CD4-positive, CD25-positive, alpha-beta regulatory T cell (primary cell): ENCODE results near the gene STAB2. TPM values are rescaled to one million over a fixed set of nuclear protein-coding genes. Genes with fewer than 3 reads are reported as not detected.

ENCODE experiments used
- ATAC-seq, 2 donors: fragments of 150-1000 bp; cut with Tn5 transposase; one replicate each; pipeline ENCODE4 v1.10.0; 2021; ENCODE audit warnings: low read depth in 2 of 2, moderate number of reproducible peaks in 2 of 2, moderate library complexity in 1 of 2
- DNase-seq, 3 donors: peaks; one replicate each; pipeline versions ENCODE4 v3.0.0 to v3.0.0-alpha.2; 2012 to 2022; ENCODE audit warnings: mixed read lengths in 1 of 3
- H3K27ac ChIP-seq: one replicate; pipeline ENCODE4 v1.7.0; 2013; ENCODE audit warnings: mild to moderate bottlenecking, low read length; ENCODE audit not compliant: insufficient read depth, poor library complexity, severe bottlenecking
- H3K27me3 ChIP-seq: one replicate; pipeline ENCODE4 v1.7.0; 2013; ENCODE audit warnings: low read length; ENCODE audit not compliant: control insufficient read depth, insufficient read depth
- H3K36me3 ChIP-seq: one replicate; pipeline ENCODE4 v1.7.0; 2013; ENCODE audit warnings: mild to moderate bottlenecking, low read length, moderate library complexity; ENCODE audit not compliant: control insufficient read depth, insufficient read depth
- H3K4me1 ChIP-seq: 2 replicates; pipeline ENCODE4 v1.7.0; 2013; ENCODE audit warnings: mild to moderate bottlenecking, low read length; ENCODE audit not compliant: insufficient read depth, control insufficient read depth, poor library complexity, severe bottlenecking
- H3K4me3 ChIP-seq: one replicate; pipeline ENCODE4 v1.7.0; 2013; ENCODE audit warnings: low read depth, mild to moderate bottlenecking, low read length, moderate library complexity
- H3K9me3 ChIP-seq, 2 experiments: 1 replicate in 1 of 2; 2 replicates in 1 of 2; pipeline ENCODE4 v1.7.0; 2013; ENCODE audit warnings: low read length in 2 of 2, mild to moderate bottlenecking in 1 of 2, moderate library complexity in 1 of 2; ENCODE audit not compliant: control insufficient read depth in 2 of 2
- H3K27ac Mint-ChIP-seq, 3 donors: one replicate each; pipeline ENCODE4 v1.8.0; 2020 to 2022; ENCODE audit warnings: mild to moderate bottlenecking in 3 of 3, mixed read lengths in 3 of 3, moderate library complexity in 2 of 3
- H3K27me3 Mint-ChIP-seq: one replicate; pipeline ENCODE4 v1.8.0; 2022; ENCODE audit warnings: mild to moderate bottlenecking, mixed read lengths
- H3K36me3 Mint-ChIP-seq: one replicate; pipeline ENCODE4 v1.8.0; 2020; ENCODE audit warnings: mixed read lengths
- H3K4me1 Mint-ChIP-seq, 4 donors: one replicate each; pipeline ENCODE4 v1.8.0; 2020 to 2022; ENCODE audit warnings: mixed read lengths in 4 of 4, mild to moderate bottlenecking in 1 of 4
- H3K4me3 Mint-ChIP-seq, 4 donors: one replicate each; pipeline ENCODE4 v1.8.0; 2020 to 2022; ENCODE audit warnings: mild to moderate bottlenecking in 4 of 4, mixed read lengths in 4 of 4, moderate library complexity in 3 of 4
- H3K9me3 Mint-ChIP-seq, 7 donors: one replicate each; pipeline ENCODE4 v1.8.0; 2020 to 2022; ENCODE audit warnings: mixed read lengths in 7 of 7, mild to moderate bottlenecking in 3 of 7, moderate library complexity in 2 of 7
- polyA plus RNA-seq, 4 donors: library from polyadenylated mRNA; unstranded; fragments of 300-500 nt; fragmentation: Illumina TruSeq; gene quantifications; one replicate each; pipeline ENCODE4 v1.2.3, GENCODE V29; 2021
- total RNA-seq: library from RNA; stranded (reverse); gene quantifications from one replicate; pipeline ENCODE4 v1.2.3, GENCODE V29; 2022

STAB2 gene
- total and polyA plus RNA-seq, 5 donors from 2014 or later: not detected

GRCh38 chr12:103705098-103705497, 118.0 kb downstream of the STAB2 start:
- Histone ChIP-seq H3K9me3 (no peaks in the 10 kb centered on the region), H3K27ac (no peak overlapping the region), H3K4me1 (no peaks in the 10 kb centered on the region), H3K36me3 (no peaks in the 10 kb centered on the region), H3K27me3 (no peaks in the 10 kb centered on the region), H3K4me3 (no peak overlapping the region)
- Mint-ChIP-seq H3K27me3 (peaks cover 4% of the 10 kb centered on the region), H3K9me3 (peaks cover 0 to 3% (median 0%) of the 10 kb centered on the region in 7 donors), H3K36me3 (no peaks in the 10 kb centered on the region), H3K27ac (no peak overlapping the region), H3K4me1 (no peaks in the 10 kb centered on the region), H3K4me3 (no peak overlapping the region)
- DNase-seq: no peak
- ATAC-seq: no peak

- H3K4me1 Mint-ChIP-seq: no peaks in the 10 kb centered on the region
- H3K9me3 Mint-ChIP-seq: peaks cover 0 to 3% (median 0%) of the 10 kb centered on the region in 7 donors
- H3K36me3 Mint-ChIP-seq: no peaks in the 10 kb centered on the region
- Histone ChIP-seq H3K9me3 (no peaks in the 10 kb centered on the region), H3K36me3 (no peaks in the 10 kb centered on the region), H3K4me3 (no peak overlapping the region), H3K27me3 (no peaks in the 10 kb centered on the region), H3K4me1 (no peaks in the 10 kb centered on the region), H3K27ac (no peak overlapping the region)
- DNase-seq (no peak), ATAC-seq (no peak)
- H3K4me3 Mint-ChIP-seq: no peak overlapping the region
- H3K27me3 Mint-ChIP-seq: peaks cover 4% of the 10 kb centered on the region
- H3K27ac Mint-ChIP-seq: no peak overlapping the region
Measured at GRCh38 chr12:103705927-103706326, 118.9 kb downstream of the STAB2 start.

- H3K27ac Mint-ChIP-seq: no peak overlapping the region
- H3K9me3 ChIP-seq: no peaks in the 10 kb centered on the region
- no peaks in the 10 kb centered on the region for H3K36me3 ChIP-seq
- H3K27me3 ChIP-seq: no peaks in the 10 kb centered on the region
- no peaks in the 10 kb centered on the region for H3K36me3 Mint-ChIP-seq
- no peak overlapping the region for H3K4me3 ChIP-seq
- no peak for DNase-seq
- peaks cover 4% of the 10 kb centered on the region for H3K27me3 Mint-ChIP-seq
- H3K4me1 ChIP-seq: no peaks in the 10 kb centered on the region
- peaks cover 0 to 3% (median 0%) of the 10 kb centered on the region in 7 donors for H3K9me3 Mint-ChIP-seq
- no peaks in the 10 kb centered on the region for H3K4me1 Mint-ChIP-seq
- no peak overlapping the region for H3K27ac ChIP-seq
- no peak overlapping the region for H3K4me3 Mint-ChIP-seq
- ATAC-seq: no peak
Measured at GRCh38 chr12:103707446-103707845, 120.4 kb downstream of the STAB2 start.

GRCh38 chr12:103710544-103710943, 123.5 kb downstream of the STAB2 start:
- DNase-seq: no peak
- Histone ChIP-seq H3K36me3 (no peaks in the 10 kb centered on the region), H3K4me3 (no peak overlapping the region), H3K27me3 (peaks cover 5% of the 10 kb centered on the region), H3K9me3 (no peaks in the 10 kb centered on the region), H3K27ac (no peak overlapping the region), H3K4me1 (no peaks in the 10 kb centered on the region)
- Mint-ChIP-seq H3K27me3 (peaks cover 4% of the 10 kb centered on the region), H3K4me3 (no peak overlapping the region), H3K36me3 (no peaks in the 10 kb centered on the region), H3K9me3 (peaks cover 0 to under 1% (median 0%) of the 10 kb centered on the region in 7 donors), H3K4me1 (no peaks in the 10 kb centered on the region), H3K27ac (no peak overlapping the region)
- ATAC-seq: no peak

- no peak for ATAC-seq
- Histone ChIP-seq H3K27ac (no peak overlapping the region), H3K27me3 (peaks cover 5% of the 10 kb centered on the region), H3K4me1 (no peaks in the 10 kb centered on the region), H3K36me3 (no peaks in the 10 kb centered on the region), H3K9me3 (no peaks in the 10 kb centered on the region), H3K4me3 (no peak overlapping the region)
- Mint-ChIP-seq H3K9me3 (peaks cover 0 to under 1% (median 0%) of the 10 kb centered on the region in 7 donors), H3K27ac (no peak overlapping the region), H3K4me1 (no peaks in the 10 kb centered on the region), H3K27me3 (peaks cover 7% of the 10 kb centered on the region), H3K4me3 (no peak overlapping the region), H3K36me3 (no peaks in the 10 kb centered on the region)
- DNase-seq: no peak
Measured at GRCh38 chr12:103712216-103712615, 125.1 kb downstream of the STAB2 start.

GRCh38 chr12:103715494-103715893, 128.4 kb downstream of the STAB2 start:
- no peaks in the 10 kb centered on the region for H3K36me3 ChIP-seq
- Mint-ChIP-seq H3K27me3 (peaks cover 4% of the 10 kb centered on the region), H3K36me3 (no peaks in the 10 kb centered on the region), H3K9me3 (peaks cover 0 to 2% (median 0%) of the 10 kb centered on the region in 7 donors), H3K4me3 (no peak overlapping the region), H3K4me1 (no peaks in the 10 kb centered on the region), H3K27ac (no peak overlapping the region)
- H3K27ac ChIP-seq: no peak overlapping the region
- no peaks in the 10 kb centered on the region for H3K4me1 ChIP-seq
- ATAC-seq: no peak
- no peak overlapping the region for H3K4me3 ChIP-seq
- peaks cover 5% of the 10 kb centered on the region for H3K27me3 ChIP-seq
- no peak for DNase-seq
- no peaks in the 10 kb centered on the region for H3K9me3 ChIP-seq

- H3K4me3 Mint-ChIP-seq: no peak overlapping the region
- Histone ChIP-seq H3K9me3 (no peaks in the 10 kb centered on the region), H3K4me1 (no peaks in the 10 kb centered on the region), H3K27me3 (peaks cover 5% of the 10 kb centered on the region), H3K27ac (no peak overlapping the region), H3K4me3 (no peak overlapping the region), H3K36me3 (no peaks in the 10 kb centered on the region)
- no peak overlapping the region for H3K27ac Mint-ChIP-seq
- H3K36me3 Mint-ChIP-seq: no peaks in the 10 kb centered on the region
- H3K4me1 Mint-ChIP-seq: no peaks in the 10 kb centered on the region
- DNase-seq (no peak), ATAC-seq (no peak)
- peaks cover 0 to 2% (median 0%) of the 10 kb centered on the region in 7 donors for H3K9me3 Mint-ChIP-seq
- peaks cover 4% of the 10 kb centered on the region for H3K27me3 Mint-ChIP-seq
Measured at GRCh38 chr12:103716517-103717196, 129.6 kb downstream of the STAB2 start.

- Mint-ChIP-seq H3K27me3 (no peaks in the 10 kb centered on the region), H3K4me3 (no peak overlapping the region), H3K9me3 (peaks cover 0 to 1% (median 0%) of the 10 kb centered on the region in 7 donors), H3K4me1 (no peaks in the 10 kb centered on the region), H3K27ac (no peak overlapping the region), H3K36me3 (no peaks in the 10 kb centered on the region)
- no peak overlapping the region for H3K27ac ChIP-seq
- ATAC-seq (no peak), DNase-seq (no peak)
- H3K27me3 ChIP-seq: peaks cover 5% of the 10 kb centered on the region
- H3K36me3 ChIP-seq: no peaks in the 10 kb centered on the region
- H3K4me1 ChIP-seq: no peaks in the 10 kb centered on the region
- no peaks in the 10 kb centered on the region for H3K9me3 ChIP-seq
- no peak overlapping the region for H3K4me3 ChIP-seq
Measured at GRCh38 chr12:103725398-103725797, 138.3 kb downstream of the STAB2 start.
